ENCODE data around the gene LRRC10B. TPM values are rescaled to one million over a fixed set of nuclear protein-coding genes. Genes with fewer than 3 reads are reported as not detected.

The LRRC10B gene
- total and polyA plus RNA-seq, 2 of the 8 experiments (the other 6 are each of a cell fraction or from before 2014, with no cell fraction given): 0.47 to 0.71 TPM

DNA sequence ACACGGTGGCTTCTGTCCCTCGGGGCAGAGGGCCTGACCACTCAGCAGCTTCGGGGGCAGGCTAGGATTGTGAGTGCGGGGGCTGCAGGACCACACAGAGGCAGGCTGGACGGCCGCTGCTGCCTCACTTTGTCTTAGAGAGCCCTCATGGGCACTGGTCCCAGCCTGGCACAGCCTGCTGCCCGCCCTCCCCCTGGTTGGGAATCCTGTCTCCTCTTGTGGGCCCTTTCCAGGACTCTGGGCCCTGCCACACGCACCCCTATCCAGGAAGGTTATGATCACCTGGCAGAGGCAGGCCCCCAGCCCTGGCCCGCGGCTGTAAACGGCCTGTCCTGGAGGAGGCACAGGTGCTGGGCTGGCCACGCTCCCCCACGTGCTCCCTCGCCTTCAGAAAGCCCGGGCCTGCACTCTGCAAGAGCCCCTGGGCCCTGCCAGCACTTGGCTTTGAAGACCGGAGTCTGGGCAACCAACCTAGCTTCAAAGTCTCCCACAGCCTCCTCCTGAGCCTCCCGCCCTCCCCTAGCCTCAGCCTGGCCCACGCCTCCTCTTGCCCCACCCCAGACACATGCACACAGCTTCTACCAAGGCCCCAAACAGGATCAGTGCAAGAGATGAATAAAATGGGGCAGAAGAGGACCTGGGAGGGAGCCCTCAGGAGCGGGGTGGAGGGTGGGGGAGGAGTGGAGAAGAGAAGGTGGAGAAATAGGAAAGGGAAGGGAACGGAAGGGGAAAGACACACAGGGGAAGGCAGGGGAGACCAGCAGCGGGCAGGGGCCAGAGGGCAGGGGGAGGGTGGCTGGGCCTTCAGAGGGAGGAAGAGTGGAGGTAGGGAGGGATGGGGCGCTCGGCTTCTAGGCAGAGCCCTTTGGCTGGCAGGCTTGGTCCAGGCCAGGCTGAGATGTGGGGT is 41.4 kb downstream of the LRRC10B start:
- Histone ChIP-seq H3K9ac (replicated peaks in 1 of 4; ENCODE audit: extremely low read depth in 1 of 4, low read depth in 3 of 4, low read length in 3 of 4) (no peak overlapping the region), H2BK12ac (ENCODE audit: low read depth, low read length) (no peak overlapping the region), H3K23me2 (ENCODE audit: low read depth, low read length) (peaks cover 2% of the 10 kb centered on the region; the same call in 1 of the 2 replicates), H3K18ac (ENCODE audit: extremely low read depth, low read length) (no peak overlapping the region), H4K8ac (ENCODE audit: extremely low read depth, insufficient read depth, low read length) (peak overlapping the region; percentile 11; the same call in 1 of the 2 replicates), H3K4ac (replicated peaks; ENCODE audit: insufficient read length, low read depth, low read length) (no peak overlapping the region), H2AFZ (ENCODE audit: low read length) (no peak overlapping the region), H3K56ac (replicated peaks; ENCODE audit: insufficient read length, low read depth, low read length) (no peak overlapping the region), H3K14ac (ENCODE audit: insufficient read length) (no peak overlapping the region), H3K4me2 (ENCODE audit: insufficient read depth in 1 of 2, low read depth in 2 of 2, low read length in 2 of 2) (no peak overlapping the region), H2BK15ac (ENCODE audit: low read length) (no peak overlapping the region), H3K9me3 (ENCODE audit: insufficient read depth in 2 of 2, low read depth in 1 of 2, low read length in 1 of 2) (no peaks in the 10 kb centered on the region; a peak in 1 of 4 replicates), H3K27me3 (replicated peaks in 1 of 4; ENCODE audit: control insufficient read depth in 3 of 4, extremely low read depth in 1 of 4, insufficient read depth in 3 of 4, low read length in 3 of 4) (peaks cover 0 to 8% (median 8%) of the 10 kb centered on the region in 4 experiments; a peak in 5 of 7 replicates), H3K79me2 (ENCODE audit: control insufficient read depth in 1 of 2, insufficient read depth in 2 of 2, low read length in 2 of 2) (no peaks in the 10 kb centered on the region), H2BK5ac (ENCODE audit: low read depth, low read length) (no peak overlapping the region), H3K4me3 (ENCODE audit: extremely low read depth in 1 of 4, insufficient read depth in 2 of 4, low read depth in 3 of 4, low read length in 4 of 4) (no peak overlapping the region), H4K20me1 (replicated peaks in 1 of 2; ENCODE audit: control insufficient read depth in 1 of 2, insufficient read depth in 2 of 2, low read length in 2 of 2) (peaks cover 2 to 8% of the 10 kb centered on the region in 2 experiments), H3K4me1 (replicated peaks in 1 of 4; ENCODE audit: control insufficient read depth in 3 of 4, insufficient read depth in 4 of 4, low read length in 3 of 4) (peaks cover 0 to 25% (median 8%) of the 10 kb centered on the region in 4 experiments; a peak in 5 of 7 replicates), H3K27ac (ENCODE audit: low read depth, low read length) (no peak overlapping the region), H4K91ac (replicated peaks; ENCODE audit: insufficient read length, low read length) (no peak overlapping the region), H4K5ac (ENCODE audit: insufficient read length, low read depth, low read length) (no peak overlapping the region), H2AK5ac (ENCODE audit: low read depth, low read length) (no peak overlapping the region), H2BK20ac (ENCODE audit: low read length) (no peak overlapping the region), H3K23ac (ENCODE audit: insufficient read length) (no peak overlapping the region), H3K36me3 (ENCODE audit: control insufficient read depth in 2 of 4, insufficient read depth in 4 of 4, low read length in 3 of 4) (no peaks in the 10 kb centered on the region), H2BK120ac (replicated peaks; ENCODE audit: low read depth, low read length) (no peak overlapping the region), H3K79me1 (ENCODE audit: low read depth, low read length) (no peaks in the 10 kb centered on the region)
- no peak for FAIRE-seq
- TF ChIP-seq, protein P1, sequence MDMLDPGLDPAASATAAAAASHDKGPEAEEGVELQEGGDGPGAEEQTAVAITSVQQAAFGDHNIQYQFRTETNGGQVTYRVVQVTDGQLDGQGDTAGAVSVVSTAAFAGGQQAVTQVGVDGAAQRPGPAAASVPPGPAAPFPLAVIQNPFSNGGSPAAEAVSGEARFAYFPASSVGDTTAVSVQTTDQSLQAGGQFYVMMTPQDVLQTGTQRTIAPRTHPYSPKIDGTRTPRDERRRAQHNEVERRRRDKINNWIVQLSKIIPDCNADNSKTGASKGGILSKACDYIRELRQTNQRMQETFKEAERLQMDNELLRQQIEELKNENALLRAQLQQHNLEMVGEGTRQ (IDR thresholded peaks at IDR 0.05; ENCODE audit: low read length): no peak
- no peak for TF ChIP-seq SUZ12 (IDR thresholded peaks at IDR 0.05; ENCODE audit: low read length)
- TF ChIP-seq PHF8 (conservative IDR thresholded peaks at IDR 0.05; ENCODE audit: low read depth, low read length): no peak
- TF ChIP-seq, protein P2, sequence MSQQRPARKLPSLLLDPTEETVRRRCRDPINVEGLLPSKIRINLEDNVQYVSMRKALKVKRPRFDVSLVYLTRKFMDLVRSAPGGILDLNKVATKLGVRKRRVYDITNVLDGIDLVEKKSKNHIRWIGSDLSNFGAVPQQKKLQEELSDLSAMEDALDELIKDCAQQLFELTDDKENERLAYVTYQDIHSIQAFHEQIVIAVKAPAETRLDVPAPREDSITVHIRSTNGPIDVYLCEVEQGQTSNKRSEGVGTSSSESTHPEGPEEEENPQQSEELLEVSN (IDR thresholded peaks at IDR 0.05): no peak
- no peak for TF ChIP-seq RBBP5 (IDR thresholded peaks at IDR 0.05; ENCODE audit: borderline replicate concordance, low read depth, low read length)
- CTCF ChIA-PET (ENCODE audit: partially characterized antibody): interaction anchor here (1.0 to 23.7 kb wide), 8 partner anchors 14 to 89 kb away, joined by 3 to 330 read pairs (median 8); no protein-coding TSS in a partner anchor
- POLR2A ChIA-PET (ENCODE audit: partially characterized antibody): no interaction called here
- no peak for DNase-seq (ENCODE audit: low read depth in 1 of 2, low spot score in 2 of 2)
- 81% methylated on average over 17 of the region's 23 CpGs; no CpG with 5 or more reads in 1 of the 2 experiments for WGBS, 2 experiments (ENCODE audit: extremely low coverage in 1 of 2, insufficient coverage in 1 of 2, insufficient read length in 1 of 2, insufficient replicate concordance in 2 of 2, low coverage in 1 of 2, low lambda C conversion rate in 2 of 2, missing lambda C conversion rate in 1 of 2)
